Superior temporal gyrus (tissue), 1 donor: ENCODE data around the gene CHST15.
"Not testable (repeated sequence)": the region's sequence is repeated elsewhere in the genome, so short reads cannot be mapped to it uniquely, and the experiment has no call there.

Experiments used
- DNase-seq: peaks from one replicate; pipeline ENCODE4 v3.0.0-alpha.2; 2016; ENCODE audit errors: extremely low spot score

Gene CHST15

DNA sequence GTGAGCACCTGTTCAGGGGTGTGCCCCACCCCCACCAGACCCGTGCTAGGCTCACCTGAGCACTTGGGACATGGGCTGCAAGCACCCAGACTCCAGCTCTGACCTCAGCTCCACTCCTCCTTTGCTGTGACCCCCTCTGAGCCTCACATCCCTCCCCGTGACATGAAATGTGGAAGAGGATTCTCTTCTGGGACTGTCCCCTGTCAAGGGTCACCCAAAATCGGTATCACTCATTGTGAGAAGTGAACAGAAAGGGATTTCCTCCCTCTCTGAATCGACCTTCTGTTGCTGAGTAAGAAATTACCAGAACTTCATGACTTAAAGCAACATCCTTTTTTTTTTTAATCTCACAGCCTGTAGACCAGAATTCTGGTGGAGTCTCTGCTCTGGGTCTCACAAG, 6.2 kb upstream of the CHST15 start:
- no peak for DNase-seq

GRCh38 chr10:124098575-124098974, 5.2 kb upstream of the CHST15 start:
- DNase-seq: no peak

DNA sequence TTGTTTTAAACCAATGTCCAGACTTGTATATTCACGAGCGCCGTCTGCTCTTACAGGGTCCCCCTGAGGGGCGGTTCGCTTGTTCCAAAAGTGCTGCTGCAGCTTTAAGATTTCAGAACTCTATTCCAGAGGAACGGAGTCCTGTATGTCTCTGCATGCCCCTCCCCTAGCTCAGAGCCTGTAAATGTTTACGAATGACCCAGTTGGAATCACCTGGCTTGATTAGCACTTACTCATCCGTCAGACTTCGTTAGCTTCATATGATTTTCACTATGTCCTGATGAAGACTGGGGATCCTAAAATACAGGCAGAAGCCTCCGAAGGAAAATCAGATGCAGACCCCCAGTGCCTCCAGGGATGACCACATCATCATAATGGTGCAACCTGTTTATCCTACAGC, 4.5 kb upstream of the CHST15 start:
- DNase-seq: no peak

GRCh38 chr10:124096494-124096893, 3.1 kb upstream of the CHST15 start:
- DNase-seq: no peak

DNA sequence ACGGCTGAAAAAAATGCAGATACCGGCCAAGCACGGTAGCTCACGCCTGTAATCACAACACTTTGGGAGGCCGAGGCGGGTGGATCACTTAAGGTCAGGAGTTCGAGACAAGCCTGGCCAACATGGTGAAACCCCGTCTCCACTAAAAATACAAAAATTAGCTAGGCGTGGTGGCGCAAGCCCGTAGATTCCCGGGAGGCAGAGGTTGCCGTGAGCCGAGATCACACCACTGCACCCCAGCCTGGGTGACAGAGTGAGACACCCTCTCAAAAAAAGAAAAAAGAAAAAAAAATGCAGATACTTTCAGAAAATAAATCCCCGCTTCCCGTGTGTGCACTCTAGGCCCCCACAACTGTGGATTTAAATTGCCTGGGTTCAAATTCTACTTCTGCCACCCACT, 2.4 kb upstream of the CHST15 start:
- not testable (repeated sequence) for DNase-seq

GRCh38 chr10:124095096-124095495, 1.7 kb upstream of the CHST15 start:
- DNase-seq: no peak

GRCh38 chr10:124094419-124094785, 1.0 kb upstream of the CHST15 start:
- no peak for DNase-seq

- DNase-seq: not testable (repeated sequence)
Observed at GRCh38 chr10:124093774-124094418, 498 bp upstream of the CHST15 start.

GRCh38 chr10:124092250-124092859, 1.0 kb downstream of the CHST15 start:
- DNase-seq: no peak

DNA sequence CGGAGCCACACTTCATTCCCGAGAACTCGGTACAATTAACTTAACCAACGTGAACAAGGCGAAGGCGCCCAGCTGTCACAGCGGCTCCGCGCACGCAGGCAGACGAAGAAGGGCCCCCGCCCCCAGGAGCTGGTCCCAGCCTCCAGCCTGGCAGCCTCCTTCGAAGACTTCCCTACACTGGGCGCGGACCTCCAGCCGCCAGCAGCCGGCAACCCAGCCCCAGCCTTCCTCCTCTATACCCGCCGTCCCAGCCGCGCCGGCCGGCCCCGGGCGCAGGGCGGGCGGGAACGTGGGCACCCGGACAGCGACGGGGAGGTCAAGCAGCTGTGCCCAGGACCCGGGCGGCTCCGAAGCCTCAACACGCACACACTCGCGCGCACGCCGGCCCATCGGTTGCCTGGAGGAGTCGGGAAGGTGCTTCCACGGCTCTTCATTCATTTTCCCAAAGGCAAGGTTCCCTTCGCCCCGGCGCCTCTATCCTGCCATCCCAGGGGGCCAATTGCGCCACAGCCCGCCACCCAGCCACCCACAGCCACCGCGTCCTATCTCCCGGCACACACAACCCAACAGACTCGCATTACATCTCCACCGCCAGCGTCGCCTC, 1.6 kb downstream of the CHST15 start:
- no peak for DNase-seq

- DNase-seq: no peak
Observed at GRCh38 chr10:124090601-124091209, 2.7 kb downstream of the CHST15 start.

GRCh38 chr10:124089859-124090258, 3.5 kb downstream of the CHST15 start:
- DNase-seq: no peak

DNA sequence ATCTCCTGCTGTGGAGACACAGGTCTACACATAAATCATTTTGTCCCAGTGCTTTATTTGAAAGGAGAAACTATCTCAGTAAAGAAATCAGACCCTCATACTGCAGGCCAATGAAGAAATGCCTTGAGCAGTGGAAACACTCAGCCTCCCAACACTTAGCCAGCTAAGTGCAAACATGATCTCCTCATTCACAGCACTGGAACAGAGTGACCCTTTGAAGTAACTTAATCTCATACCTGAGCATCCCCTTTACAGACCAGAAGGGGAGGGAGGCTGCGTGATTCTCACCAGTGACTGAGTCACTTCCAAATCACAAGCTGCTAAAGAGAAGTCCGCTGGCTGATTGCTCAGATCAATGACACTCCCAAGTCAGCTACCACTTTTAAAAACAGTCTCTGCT, 4.5 kb downstream of the CHST15 start:
- no peak for DNase-seq

DNA sequence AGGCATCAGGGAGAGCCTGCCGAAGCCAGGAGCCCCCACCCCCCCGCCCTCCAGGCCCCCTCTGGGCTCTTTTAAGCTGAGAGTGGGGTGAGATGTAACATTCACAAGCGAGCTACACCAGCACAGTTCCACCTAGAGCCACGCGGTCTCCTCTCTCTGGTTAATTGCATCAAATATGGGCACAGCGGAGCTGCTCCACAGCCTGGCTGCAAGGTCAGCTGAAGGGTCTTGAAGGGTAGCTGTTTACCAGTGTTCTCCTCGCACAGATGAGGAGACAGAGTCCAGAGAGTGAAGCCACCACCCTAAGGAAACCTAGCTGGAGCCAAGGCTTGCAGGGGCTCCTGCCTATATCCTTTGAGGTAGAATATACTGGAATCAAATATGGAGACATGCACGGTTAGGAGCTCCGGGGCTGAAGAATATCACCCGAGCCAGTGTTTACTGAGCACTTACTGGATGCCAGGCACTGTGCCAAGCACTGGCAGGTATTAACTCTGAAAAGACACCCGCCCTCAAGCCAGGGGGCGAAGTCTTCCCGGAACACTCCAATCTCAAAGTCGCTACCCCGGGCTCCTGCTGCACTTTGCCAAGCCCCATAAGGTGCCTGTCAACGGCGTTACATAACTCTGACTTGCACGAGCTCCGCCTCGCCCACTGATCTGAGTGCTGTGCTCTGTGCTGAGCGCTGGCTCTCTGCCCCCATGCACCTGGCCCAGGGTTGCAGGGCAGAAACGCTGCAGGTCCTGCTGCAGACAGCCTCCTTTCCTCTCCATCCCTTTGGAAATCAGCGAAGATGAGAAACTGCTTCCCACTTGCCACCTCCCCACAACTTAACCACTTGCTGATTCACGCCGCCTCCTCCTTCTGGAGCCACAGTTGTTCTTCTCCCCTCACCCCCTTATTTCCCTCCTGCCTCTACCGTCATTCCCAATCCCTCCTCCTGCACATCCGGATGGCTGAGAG, 5.4 kb downstream of the CHST15 start:
- DNase-seq: peak; percentile 45

DNA sequence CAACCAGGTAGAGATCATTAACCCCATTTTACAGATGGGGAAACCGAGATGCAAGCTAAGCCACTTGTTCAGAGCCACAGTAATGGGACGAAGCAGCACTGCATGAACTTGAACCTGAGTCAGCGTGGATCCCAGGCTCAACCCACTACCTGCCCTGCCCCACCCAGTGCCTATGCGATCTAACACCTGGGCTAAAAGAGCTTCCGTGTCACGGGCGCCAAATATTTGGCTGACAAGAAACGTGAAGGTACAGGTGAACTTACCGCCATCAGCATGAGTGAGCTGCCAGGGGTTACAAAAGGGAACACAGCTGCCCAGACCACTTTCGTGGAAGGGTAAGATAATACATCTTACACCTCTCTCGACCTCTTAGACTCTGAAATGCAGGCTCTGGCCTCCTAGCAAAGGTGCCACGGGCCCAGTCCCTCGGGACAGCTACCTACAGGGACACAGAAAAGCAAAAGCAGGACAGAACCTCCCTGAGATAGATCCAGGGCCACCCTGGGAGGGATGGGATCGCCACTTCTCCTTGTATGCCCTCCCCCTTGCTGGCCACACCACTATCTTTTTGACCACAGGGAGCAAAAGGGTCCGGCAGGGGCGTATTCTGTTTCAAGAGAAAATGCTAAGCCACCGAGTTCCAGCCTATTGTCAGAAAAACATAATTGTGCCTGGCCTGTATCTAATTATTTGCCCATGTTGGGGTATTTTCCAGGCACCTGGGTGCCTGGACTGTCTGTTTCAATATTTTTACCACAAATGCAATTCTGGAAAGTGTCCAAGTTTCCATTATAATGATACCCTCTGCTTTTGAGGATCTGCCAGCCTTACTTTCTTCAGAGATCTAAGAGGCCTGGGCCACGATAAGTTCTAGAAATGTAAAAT, 6.4 kb downstream of the CHST15 start:
- DNase-seq: no peak

- DNase-seq: no peak
Observed at GRCh38 chr10:124086097-124086710, 7.2 kb downstream of the CHST15 start.

GRCh38 chr10:124085680-124086079, 7.7 kb downstream of the CHST15 start:
- no peak for DNase-seq

DNA sequence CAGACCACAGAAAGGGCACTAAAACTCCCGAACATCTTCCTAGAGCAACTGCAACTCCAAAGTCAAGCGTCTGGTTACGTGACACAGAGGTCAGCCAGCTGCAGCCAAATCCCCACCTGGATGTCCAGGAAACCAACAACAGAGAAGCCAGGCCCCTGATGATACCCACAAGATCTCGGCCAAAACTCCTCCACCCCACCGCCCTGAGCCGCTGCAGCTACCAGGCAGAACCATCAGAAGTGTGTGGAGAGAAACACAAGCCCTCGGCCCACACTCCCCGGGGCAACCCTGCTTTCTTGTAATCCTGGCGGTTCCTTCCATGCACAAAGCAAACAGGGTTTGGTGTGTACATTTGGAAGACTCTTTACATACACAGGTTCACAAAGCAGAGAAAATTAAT, 8.7 kb downstream of the CHST15 start:
- DNase-seq: no peak

DNA sequence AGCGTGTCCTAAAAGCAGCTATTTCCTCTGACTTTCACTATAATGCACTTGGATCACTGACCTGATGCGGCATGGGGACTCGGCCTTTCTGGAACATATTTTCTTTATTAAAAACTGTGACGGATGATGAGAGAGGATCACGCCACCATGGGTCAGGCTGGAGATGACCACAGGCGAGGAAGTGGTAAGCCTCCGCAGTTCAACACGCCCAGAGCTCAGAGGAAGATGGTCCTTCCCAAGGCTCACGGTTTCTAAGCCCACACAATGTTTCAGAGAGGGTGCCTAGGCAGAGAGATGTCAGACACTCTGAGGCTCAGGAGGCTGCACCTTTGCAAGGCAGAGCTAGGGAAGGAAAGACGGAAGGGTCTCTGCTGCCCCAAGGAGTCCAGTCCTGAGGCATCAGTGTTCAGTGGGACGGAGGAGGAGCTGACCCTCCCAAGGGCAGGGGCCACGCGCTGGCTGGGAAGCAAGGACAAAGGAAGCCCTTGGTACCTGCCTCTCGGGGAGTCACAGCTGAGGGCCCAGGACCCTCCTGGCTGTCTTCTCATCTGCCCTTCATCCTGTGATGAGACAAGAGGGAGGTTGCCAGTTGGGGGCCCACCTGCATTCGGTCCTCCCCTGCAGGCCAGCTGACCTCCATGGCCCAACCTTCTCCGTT, 9.5 kb downstream of the CHST15 start:
- DNase-seq: no peak
